Hematopoietic multipotent progenitor cell treated with erythropoietin and hydrocortisone succinate and interleukin-3 and kit ligand, for 4 days (in vitro differentiated cells): Measurements from ENCODE around the gene CCNJL.
"Not testable (repeated sequence)": the region's sequence is repeated elsewhere in the genome, so short reads cannot be mapped to it uniquely, and the experiment has no call there.

Experiments
- DNase-seq: peaks from one replicate; pipeline ENCODE4 v3.0.0-alpha.2; 2015

Gene CCNJL

GRCh38 chr5:160312134-160312959 lies at the start of gene CCNJL:
CCNJL (minus strand) TSS chr5:160312564; CDS start chr5:160311923, 641 bp downstream.
- peak; percentile 40 for DNase-seq

- no peak for DNase-seq
Observed at GRCh38 chr5:160361624-160362228, 49.4 kb upstream of the CCNJL start.

GRCh38 chr5:160360310-160360709 lies 47.9 kb upstream of the CCNJL start:
- no peak for DNase-seq

- peak; percentile 62 for DNase-seq
Observed at GRCh38 chr5:160359816-160360215, 47.5 kb upstream of the CCNJL start.

- DNase-seq, result no peak
Observed at GRCh38 chr5:160359242-160359641, 46.9 kb upstream of the CCNJL start.

GRCh38 chr5:160357861-160358411 lies 45.6 kb upstream of the CCNJL start:
- no peak for DNase-seq

GRCh38 chr5:160357394-160357793 lies 45.0 kb upstream of the CCNJL start:
- DNase-seq, result no peak

- no peak for DNase-seq
Observed at GRCh38 chr5:160356550-160357347, 44.4 kb upstream of the CCNJL start.

- no peak for DNase-seq
Observed at GRCh38 chr5:160354666-160355065, 42.3 kb upstream of the CCNJL start.

GRCh38 chr5:160353379-160353778 lies 41.0 kb upstream of the CCNJL start:
- no peak for DNase-seq

GRCh38 chr5:160352308-160352707 lies 39.9 kb upstream of the CCNJL start:
- no peak for DNase-seq

- DNase-seq, result no peak
Observed at GRCh38 chr5:160349935-160350303, 37.6 kb upstream of the CCNJL start.

GRCh38 chr5:160349249-160349934 lies 37.0 kb upstream of the CCNJL start:
- no peak for DNase-seq

GRCh38 chr5:160348080-160348479 lies 35.7 kb upstream of the CCNJL start:
- DNase-seq, result peak; percentile 89

- DNase-seq, result no peak
Observed at GRCh38 chr5:160347448-160347847, 35.1 kb upstream of the CCNJL start.

- DNase-seq, result no peak
Observed at GRCh38 chr5:160342413-160342941, 30.1 kb upstream of the CCNJL start.

- peak; percentile 26 for DNase-seq
Observed at GRCh38 chr5:160341309-160341870, 29.0 kb upstream of the CCNJL start.

GRCh38 chr5:160340513-160340912 lies 28.1 kb upstream of the CCNJL start:
- DNase-seq, result not testable (repeated sequence)

- peak; percentile 61 for DNase-seq
Observed at GRCh38 chr5:160339406-160340130, 27.2 kb upstream of the CCNJL start.

GRCh38 chr5:160334716-160335115 lies 22.4 kb upstream of the CCNJL start:
- DNase-seq, result not testable (repeated sequence)

- DNase-seq, result no peak
Observed at GRCh38 chr5:160333721-160334120, 21.4 kb upstream of the CCNJL start.
